Ascending aorta (tissue), 2 donors: ENCODE results near the gene ESPNL. TPM values are rescaled to one million over a fixed set of nuclear protein-coding genes. Genes with fewer than 3 reads are reported as not detected.

ENCODE experiments used
- DNase-seq, 2 donors: peaks; one replicate each; pipeline ENCODE4 v3.0.0-alpha.2; 2019; ENCODE audit warnings: low spot score in 2 of 2
- H3K27ac ChIP-seq, 2 donors: fragments of 200-600 bp; sonication (generic); one replicate each; pipeline ENCODE4 v1.5.1; 2016 to 2017; ENCODE audit warnings: mild to moderate bottlenecking in 1 of 2
- H3K27me3 ChIP-seq: fragments of 200-600 bp; sonication (generic); one replicate; pipeline ENCODE4 v1.5.1; 2017
- H3K36me3 ChIP-seq, 2 donors: fragments of 200-600 bp; sonication (generic); one replicate each; pipeline ENCODE4 v1.5.1; 2016
- H3K4me1 ChIP-seq, 2 donors: fragments of 200-600 bp; sonication (generic); one replicate each; pipeline ENCODE4 v1.5.1; 2016 to 2017; ENCODE audit warnings: mild to moderate bottlenecking in 1 of 2
- H3K4me3 ChIP-seq, 2 donors: fragments of 200-600 bp; sonication (generic); one replicate each; pipeline ENCODE4 v1.5.1; 2016 to 2017; ENCODE audit warnings: mild to moderate bottlenecking in 1 of 2
- H3K9me3 ChIP-seq, 2 donors: fragments of 200-600 bp; sonication (generic); one replicate each; pipeline ENCODE4 v1.5.1; 2016
- CTCF ChIP-seq, 3 experiments: fragments of 200-600 bp in 2 of 3; fragments of 450-650 bp in 1 of 3; sonication (generic) in 2 of 3; IDR thresholded peaks; one replicate each; pipeline ENCODE4 v1.5.1; 2016 to 2019; ENCODE audit warnings: antibody characterized with exemption in 3 of 3, mild to moderate bottlenecking in 1 of 3, moderate library complexity in 1 of 3
- intact Hi-C: fragments of 100-400 bp; cut with DNase I; formaldehyde crosslinking; loops from one replicate; pipeline ENCODE4 v1.15.1; 2023
- total RNA-seq: library from RNA; depleted of rRNA; stranded (reverse); fragments of >200 nt; gene quantifications from one replicate; pipeline ENCODE4 v1.1.0, GENCODE V29; 2016

ESPNL gene
- total RNA-seq, 1 donor from 2014 or later = not detected

DNA sequence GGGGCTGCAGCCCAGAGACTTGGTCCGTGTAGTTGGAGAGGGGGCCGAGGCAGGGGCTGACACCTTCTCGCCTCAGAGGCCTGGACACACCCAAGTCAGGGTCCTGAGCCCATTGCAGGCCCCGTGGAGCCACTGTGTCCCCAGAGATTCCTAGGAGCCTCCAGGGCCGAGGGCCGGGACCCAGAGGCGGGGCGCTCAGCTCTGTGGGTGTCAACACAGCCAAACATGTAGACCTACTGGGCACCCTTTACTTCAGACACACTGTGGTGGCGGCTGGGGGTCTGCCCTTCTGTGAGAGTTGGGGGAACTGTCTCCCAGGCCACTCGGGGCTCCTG, 459 bp upstream of the ESPNL start:
- intact Hi-C loops = no loop called here
- DNase-seq = peak in 1 of 2 donors; percentile 54
- TF ChIP-seq CTCF (IDR thresholded peaks at IDR 0.05) = no peak
- H3K4me1 ChIP-seq = no peaks in the 10 kb centered on the region
- H3K36me3 ChIP-seq = no peaks in the 10 kb centered on the region
- no peak overlapping the region for H3K4me3 ChIP-seq
- no peaks in the 10 kb centered on the region for H3K27me3 ChIP-seq
- H3K9me3 ChIP-seq = no peaks in the 10 kb centered on the region
- no peak overlapping the region for H3K27ac ChIP-seq

- peak in 1 of 2 donors; percentile 53 for DNase-seq
- intact Hi-C loops = no loop called here
Observed at GRCh38 chr2:238100821-238101771, 956 bp downstream of the ESPNL start.

GRCh38 chr2:238101891-238102841, 2.0 kb downstream of the ESPNL start:
- Histone ChIP-seq H3K4me1 (no peaks in the 10 kb centered on the region), H3K27ac (no peak overlapping the region), H3K9me3 (no peaks in the 10 kb centered on the region), H3K27me3 (no peaks in the 10 kb centered on the region), H3K36me3 (no peaks in the 10 kb centered on the region), H3K4me3 (no peak overlapping the region)
- DNase-seq = peak in 1 of 2 donors; percentile 59
- no peak for TF ChIP-seq CTCF (IDR thresholded peaks at IDR 0.05)
- intact Hi-C loops = no loop called here

More at GRCh38 chr2:238100821-238101771, 956 bp downstream of the ESPNL start:
- H3K36me3 ChIP-seq = no peaks in the 10 kb centered on the region
- no peak overlapping the region for H3K27ac ChIP-seq
- no peaks in the 10 kb centered on the region for H3K27me3 ChIP-seq
- H3K9me3 ChIP-seq = no peaks in the 10 kb centered on the region
- no peak overlapping the region for H3K4me3 ChIP-seq
- no peak for TF ChIP-seq CTCF (IDR thresholded peaks at IDR 0.05)
- no peaks in the 10 kb centered on the region for H3K4me1 ChIP-seq

GRCh38 chr2:238102865-238103264, 2.7 kb downstream of the ESPNL start:
- DNase-seq = peak in 1 of 2 donors; percentile 47
- Histone ChIP-seq H3K9me3 (no peaks in the 10 kb centered on the region), H3K36me3 (no peaks in the 10 kb centered on the region), H3K27ac (no peak overlapping the region), H3K4me3 (no peak overlapping the region), H3K4me1 (no peaks in the 10 kb centered on the region), H3K27me3 (no peaks in the 10 kb centered on the region)
- no peak for TF ChIP-seq CTCF (IDR thresholded peaks at IDR 0.05)
- intact Hi-C loops = no loop called here

DNA sequence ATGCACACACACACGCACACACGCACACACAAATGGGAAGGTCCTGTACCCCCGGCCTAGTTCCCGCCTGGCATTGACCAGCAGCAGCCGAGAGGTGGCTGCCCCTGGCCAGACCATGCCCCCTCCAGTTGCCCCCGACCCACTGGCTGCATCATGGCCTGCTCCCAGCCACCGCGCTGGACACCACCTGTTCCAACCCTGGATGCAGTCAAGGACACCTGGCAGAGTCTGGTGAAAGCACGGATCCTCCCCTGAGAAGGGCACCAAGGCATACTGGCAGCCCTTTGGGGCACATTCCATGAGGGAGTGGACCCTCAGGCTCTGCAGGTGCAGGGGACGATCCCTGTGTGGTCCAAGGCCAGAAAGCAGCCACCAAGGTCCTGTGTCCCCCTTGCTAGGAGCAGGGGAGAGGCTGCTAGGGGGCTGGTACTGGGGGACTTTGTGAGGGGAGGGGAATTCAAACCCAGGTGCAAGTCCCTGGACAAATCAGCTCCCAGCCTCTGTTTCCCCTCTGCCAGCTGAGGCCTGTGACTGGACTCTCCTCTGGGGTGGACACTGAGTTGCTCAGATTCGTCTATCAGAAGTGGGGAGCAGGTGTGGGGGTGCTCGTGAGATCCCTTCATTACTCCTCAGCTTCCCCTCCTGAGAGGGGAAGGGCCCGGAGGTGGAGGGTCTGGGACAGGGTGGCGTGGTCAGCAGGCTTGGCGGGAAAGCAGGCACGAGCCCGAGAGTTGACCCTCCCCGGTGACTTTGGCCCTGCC, 3.5 kb downstream of the ESPNL start:
- H3K27ac ChIP-seq = no peak overlapping the region
- H3K36me3 ChIP-seq = no peaks in the 10 kb centered on the region
- no peaks in the 10 kb centered on the region for H3K9me3 ChIP-seq
- H3K27me3 ChIP-seq = no peaks in the 10 kb centered on the region
- peak in 1 of 2 donors; percentile 56 for DNase-seq
- intact Hi-C loops = no loop called here
- no peaks in the 10 kb centered on the region for H3K4me1 ChIP-seq
- no peak for TF ChIP-seq CTCF (IDR thresholded peaks at IDR 0.05)
- no peak overlapping the region for H3K4me3 ChIP-seq
